MCF 10A (cell line): ENCODE measurements around the gene MIA. TPM values are rescaled to one million over a fixed set of nuclear protein-coding genes. Genes with fewer than 3 reads are reported as not detected.

Source experiments
- BruUV-seq: library from RNA; stranded (reverse); fragments of 400-500 nt; replicated peaks from 2 replicates; lab custom pipeline; 2021; lab: Mats Ljungman, UMichigan
- CTCF ChIA-PET: fragments of 300-600 bp; sonication (Branson Sonifier 250); formaldehyde crosslinking; extraction: SDS; loops from one replicate; lab custom pipeline; 2021; ENCODE audit warnings: antibody characterized with exemption, inconsistent platforms; lab: Yijun Ruan, JAX
- POLR2A ChIA-PET: fragments of 300-600, 350-650 bp; sonication (Branson Sonifier 250); formaldehyde crosslinking; extraction: SDS; loops from one replicate; lab custom pipeline; 2020; ENCODE audit warnings: antibody characterized with exemption, inconsistent platforms; lab: Yijun Ruan, JAX
- DNase-seq: peaks from one replicate; pipeline ENCODE4 v3.0.0-alpha.2; 2018; ENCODE audit not compliant: unreplicated experiment
- H3K27ac Mint-ChIP-seq: one replicate; pipeline ENCODE4 v1.8.0; 2022; ENCODE audit warnings: mild to moderate bottlenecking, low read depth, mixed read lengths; ENCODE audit not compliant: unreplicated experiment
- H3K27me3 Mint-ChIP-seq: one replicate; pipeline ENCODE4 v1.8.0; 2022; ENCODE audit warnings: mixed read lengths; ENCODE audit not compliant: insufficient read depth, unreplicated experiment
- H3K36me3 Mint-ChIP-seq: one replicate; pipeline ENCODE4 v1.8.0; 2022; ENCODE audit warnings: mild to moderate bottlenecking, moderate library complexity, mixed read lengths; ENCODE audit not compliant: insufficient read depth, unreplicated experiment
- H3K4me1 Mint-ChIP-seq: one replicate; pipeline ENCODE4 v1.8.0; 2022; ENCODE audit warnings: mixed read lengths; ENCODE audit not compliant: insufficient read depth, unreplicated experiment
- H3K4me3 Mint-ChIP-seq: one replicate; pipeline ENCODE4 v1.8.0; 2022; ENCODE audit warnings: mild to moderate bottlenecking, moderate library complexity, mixed read lengths; ENCODE audit not compliant: unreplicated experiment
- H3K9me3 Mint-ChIP-seq: one replicate; pipeline ENCODE4 v1.8.0; 2022; ENCODE audit warnings: mixed read lengths; ENCODE audit not compliant: unreplicated experiment
- intact Hi-C: fragments of 100-400 bp; cut with micrococcal nuclease; formaldehyde crosslinking; loops from 2 replicates; pipeline ENCODE4 v1.14.1; 2022
- total RNA-seq: library from RNA; stranded (reverse); gene quantifications from 2 replicates; pipeline ENCODE4 v1.2.3, GENCODE V29; 2022
- TF ChIP-seq, protein P1 (sequence below): fragments of 200-600 bp; IDR thresholded peaks from one replicate; pipeline ENCODE4 v1.8.0; 2022; ENCODE audit warnings: antibody characterized with exemption, mild to moderate bottlenecking; ENCODE audit not compliant: unreplicated experiment

MIA gene
- total RNA-seq, 1 experiment from 2014 or later: 0.70 TPM

DNA sequence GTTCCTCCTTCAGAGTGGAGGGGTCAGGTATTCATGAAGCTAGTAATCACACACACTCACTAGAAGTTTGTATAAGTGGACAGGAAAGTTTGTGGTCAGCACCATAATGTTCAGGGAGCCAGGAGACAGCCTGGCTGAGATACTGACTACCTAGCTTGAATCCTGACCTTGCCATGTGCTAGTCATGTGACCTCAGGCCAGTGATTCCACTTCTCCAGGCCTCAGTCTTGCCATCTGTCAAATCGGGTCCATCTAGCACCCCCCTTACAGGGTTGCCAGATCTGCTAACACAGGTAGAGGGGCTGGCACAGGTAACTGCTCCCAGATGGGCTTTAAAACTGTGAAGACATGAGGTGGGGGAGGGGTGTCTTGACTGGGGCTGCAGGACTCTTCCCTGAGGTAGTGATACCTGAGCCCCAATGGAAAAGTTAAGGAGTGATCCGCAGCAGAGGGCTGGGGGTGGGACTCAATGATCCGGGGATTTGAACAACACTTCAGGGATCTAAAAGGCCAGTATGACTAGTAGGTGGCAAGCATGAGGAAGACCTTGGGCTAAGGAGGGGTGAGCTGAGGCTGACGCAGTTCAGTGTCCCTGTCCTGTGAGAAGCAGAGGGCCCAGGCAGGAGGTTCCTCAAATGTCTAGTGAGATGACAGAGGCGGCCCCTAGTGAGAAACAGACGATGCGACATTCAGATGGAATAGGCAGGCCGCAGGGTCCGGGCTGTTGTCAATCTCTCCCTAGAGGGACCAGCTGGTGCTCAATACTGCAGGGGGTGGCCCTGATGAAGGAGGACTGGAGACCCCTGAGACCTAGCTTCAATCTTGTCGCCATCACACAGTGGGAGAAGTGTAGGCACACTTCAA is 33.6 kb upstream of the MIA start:
- Mint-ChIP-seq H3K4me3 (no peak overlapping the region), H3K27ac (no peak overlapping the region), H3K27me3 (no peaks in the 10 kb centered on the region), H3K9me3 (no peaks in the 10 kb centered on the region), H3K36me3 (peaks cover 56% of the 10 kb centered on the region), H3K4me1 (no peaks in the 10 kb centered on the region)
- intact Hi-C loops: no loop called here
- DNase-seq: no peak
- TF ChIP-seq, protein P1, sequence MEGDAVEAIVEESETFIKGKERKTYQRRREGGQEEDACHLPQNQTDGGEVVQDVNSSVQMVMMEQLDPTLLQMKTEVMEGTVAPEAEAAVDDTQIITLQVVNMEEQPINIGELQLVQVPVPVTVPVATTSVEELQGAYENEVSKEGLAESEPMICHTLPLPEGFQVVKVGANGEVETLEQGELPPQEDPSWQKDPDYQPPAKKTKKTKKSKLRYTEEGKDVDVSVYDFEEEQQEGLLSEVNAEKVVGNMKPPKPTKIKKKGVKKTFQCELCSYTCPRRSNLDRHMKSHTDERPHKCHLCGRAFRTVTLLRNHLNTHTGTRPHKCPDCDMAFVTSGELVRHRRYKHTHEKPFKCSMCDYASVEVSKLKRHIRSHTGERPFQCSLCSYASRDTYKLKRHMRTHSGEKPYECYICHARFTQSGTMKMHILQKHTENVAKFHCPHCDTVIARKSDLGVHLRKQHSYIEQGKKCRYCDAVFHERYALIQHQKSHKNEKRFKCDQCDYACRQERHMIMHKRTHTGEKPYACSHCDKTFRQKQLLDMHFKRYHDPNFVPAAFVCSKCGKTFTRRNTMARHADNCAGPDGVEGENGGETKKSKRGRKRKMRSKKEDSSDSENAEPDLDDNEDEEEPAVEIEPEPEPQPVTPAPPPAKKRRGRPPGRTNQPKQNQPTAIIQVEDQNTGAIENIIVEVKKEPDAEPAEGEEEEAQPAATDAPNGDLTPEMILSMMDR: no peak
- ChIA-PET CTCF (interaction anchor here (0.6 to 0.9 kb wide), 3 partner anchors 79 to 1645 kb away, joined by 3 to 4 read pairs (median 3); no protein-coding TSS in a partner anchor), POLR2A (interaction anchor here (0.7 to 3.7 kb wide), 8 partner anchors 8 to 138 kb away, joined by 3 to 35 read pairs (median 4); partner anchors contain the start of genes ACTMAP, COQ8B, ITPKC and SNRPA)
- no TSS peak for BruUV-seq

DNA sequence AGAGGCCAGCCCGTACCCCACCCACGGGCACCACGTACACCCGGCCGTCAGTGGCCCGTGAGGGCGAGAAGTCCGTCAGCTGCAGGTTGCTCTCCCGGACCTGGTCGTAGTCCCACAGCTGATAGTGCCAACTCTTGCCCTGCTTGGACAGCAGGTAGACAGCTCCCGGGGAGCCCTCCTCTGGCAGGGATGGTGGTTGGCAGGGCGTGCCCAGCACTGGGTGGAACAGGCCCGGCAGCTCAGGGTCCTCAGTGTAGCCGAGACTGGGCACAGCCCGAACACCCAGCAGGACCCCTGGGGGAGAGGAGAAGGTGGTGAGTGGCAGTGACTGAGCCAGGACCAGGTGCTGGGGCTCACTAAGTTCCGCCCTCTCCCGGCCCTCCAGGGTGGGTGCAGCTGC is 32.8 kb upstream of the MIA start:
- Mint-ChIP-seq H3K4me1 (no peaks in the 10 kb centered on the region), H3K27ac (no peak overlapping the region), H3K9me3 (no peaks in the 10 kb centered on the region), H3K27me3 (no peaks in the 10 kb centered on the region), H3K36me3 (peaks cover 49% of the 10 kb centered on the region), H3K4me3 (no peak overlapping the region)
- ChIA-PET POLR2A (interaction anchor here (0.6 to 3.7 kb wide), 8 partner anchors 7 to 1669 kb away, joined by 3 to 35 read pairs (median 4); partner anchors contain the start of genes ACTMAP, COQ8B, ITPKC and SNRPA), CTCF (interaction anchor here (0.6 to 0.9 kb wide), 4 partner anchors 79 to 1645 kb away, joined by 3 to 4 read pairs (median 3); no protein-coding TSS in a partner anchor)
- BruUV-seq: no TSS peak
- TF ChIP-seq, protein P1: no peak
- DNase-seq: no peak
- intact Hi-C loops: no loop called here

DNA sequence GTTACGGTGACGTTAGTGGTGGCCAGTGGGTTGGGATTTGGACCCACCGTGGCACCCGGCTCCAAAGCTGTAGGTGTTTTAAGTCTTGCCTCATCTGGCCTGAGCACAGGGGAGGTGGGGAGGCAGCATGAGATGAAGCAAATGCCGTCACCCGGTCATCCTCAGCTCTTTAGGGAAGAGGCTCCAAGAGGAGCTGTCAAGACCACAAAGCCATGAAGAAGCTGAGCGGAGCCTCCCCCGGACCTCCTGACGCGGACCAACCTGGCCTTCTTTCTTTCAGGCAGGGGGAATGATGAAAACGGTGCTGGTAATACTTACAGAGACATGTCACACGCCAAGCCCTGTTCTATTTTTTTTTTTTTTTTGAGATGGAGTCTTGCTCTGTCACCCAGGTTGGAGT is 32.4 kb upstream of the MIA start:
- POLR2A ChIA-PET: interaction anchor here (0.6 to 3.7 kb wide), 10 partner anchors 7 to 1669 kb away, joined by 3 to 35 read pairs (median 3); partner anchors contain the start of genes ACTMAP, COQ8B, ITPKC and SNRPA
- Mint-ChIP-seq H3K36me3 (peaks cover 45% of the 10 kb centered on the region), H3K4me3 (no peak overlapping the region), H3K27ac (no peak overlapping the region), H3K4me1 (no peaks in the 10 kb centered on the region), H3K9me3 (no peaks in the 10 kb centered on the region), H3K27me3 (no peaks in the 10 kb centered on the region)
- no TSS peak for BruUV-seq
- intact Hi-C loops: no loop called here
- TF ChIP-seq, protein P1: no peak
- CTCF ChIA-PET: interaction anchor here (0.6 to 0.9 kb wide), 3 partner anchors 80 to 108 kb away, joined by 3 to 4 read pairs (median 3); no protein-coding TSS in a partner anchor
- DNase-seq: no peak

DNA sequence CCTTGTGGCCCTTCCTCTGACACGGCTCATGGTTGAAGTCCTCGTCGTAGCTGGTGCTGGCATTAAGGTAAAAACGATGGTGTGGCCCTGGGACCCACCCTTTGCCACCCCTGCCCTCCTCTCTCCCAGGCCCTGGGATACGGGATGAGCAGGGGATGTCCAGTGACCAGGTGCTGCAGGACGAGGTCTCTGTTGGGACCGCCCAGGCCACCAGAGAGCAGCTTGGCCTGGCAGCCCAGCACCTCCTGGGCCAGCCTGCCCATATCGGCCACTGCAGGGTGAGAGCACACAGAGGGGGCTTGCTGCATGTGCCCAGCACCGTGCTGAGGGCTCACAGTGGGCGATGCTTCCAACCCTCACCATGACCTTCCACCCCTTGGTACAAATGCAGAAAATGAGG is 31.4 kb upstream of the MIA start:
- H3K36me3 Mint-ChIP-seq: peaks cover 35% of the 10 kb centered on the region
- TF ChIP-seq, protein P1: no peak
- H3K27me3 Mint-ChIP-seq: no peaks in the 10 kb centered on the region
- no TSS peak for BruUV-seq
- DNase-seq: no peak
- intact Hi-C loops: no loop called here
- peaks cover 8% of the 10 kb centered on the region for H3K4me1 Mint-ChIP-seq
- no peak overlapping the region for H3K4me3 Mint-ChIP-seq
- POLR2A ChIA-PET: interaction anchor here (1.0 to 1.5 kb wide), 4 partner anchors 18 to 34 kb away, joined by 3 to 6 read pairs (median 3); partner anchors contain the start of genes COQ8B, ITPKC and RAB4B
- H3K9me3 Mint-ChIP-seq: no peaks in the 10 kb centered on the region
- H3K27ac Mint-ChIP-seq: no peak overlapping the region
- CTCF ChIA-PET: interaction anchor here (0.6 kb wide), 2 partner anchors 35 to 109 kb away, joined by 3 read pairs; no protein-coding TSS in a partner anchor
